HepG2 (cell line): ENCODE data around the gene CFAP46. TPM values are rescaled to one million over a fixed set of nuclear protein-coding genes. Genes with fewer than 3 reads are reported as not detected.

Experiments
- ADNP ChIP-seq: sonication (generic); formaldehyde crosslinking; IDR thresholded peaks from 2 replicates; pipeline ENCODE4 v1.4.0; 2020; ENCODE audit warnings: missing genetic modification reagents
- ETV5 ChIP-seq: IDR thresholded peaks from 2 replicates; pipeline ENCODE4 v1.6.1; 2018; ENCODE audit warnings: missing biosample characterization, missing genetic modification reagents, inconsistent platforms, borderline replicate concordance
- GPN1 ChIP-seq: sonication (generic); formaldehyde crosslinking; IDR thresholded peaks from 2 replicates; pipeline ENCODE4 v1.5.1; 2020; ENCODE audit warnings: missing genetic modification reagents, borderline replicate concordance
- HOXD1 ChIP-seq: sonication (generic); formaldehyde crosslinking; IDR thresholded peaks from 2 replicates; pipeline ENCODE4 v1.5.0; 2020; ENCODE audit warnings: missing genetic modification reagents
- MAFK ChIP-seq, 2 experiments: IDR thresholded peaks in 1 of 2; conservative IDR thresholded peaks in 1 of 2; 2 replicates each; pipeline ENCODE4 v1.6.1; 2011; ENCODE audit warnings: improper control_type of control experiment in 2 of 2, low read length in 2 of 2
- MED13 ChIP-seq: sonication (generic); formaldehyde crosslinking; IDR thresholded peaks from 2 replicates; pipeline ENCODE4 v1.5.0; 2020; ENCODE audit warnings: missing genetic modification reagents
- MXI1 ChIP-seq: IDR thresholded peaks from 3 replicates; pipeline ENCODE4 v1.6.1; 2012; ENCODE audit warnings: low read depth, low read length, inconsistent platforms, borderline replicate concordance
- RFX1 ChIP-seq: fragments of 450-650 bp; IDR thresholded peaks from 2 replicates; pipeline ENCODE4 v1.6.1; 2017
- SMYD3 ChIP-seq: sonication (generic); formaldehyde crosslinking; IDR thresholded peaks from 2 replicates; pipeline ENCODE4 v1.8.1; 2023; ENCODE audit warnings: mild to moderate bottlenecking, missing genetic modification reagents
- SP4 ChIP-seq: sonication (generic); formaldehyde crosslinking; IDR thresholded peaks from 2 replicates; pipeline ENCODE4 v1.8.1; 2023; ENCODE audit warnings: mild to moderate bottlenecking, missing genetic modification reagents
- SYNCRIP ChIP-seq: fragments of 200-400 bp; formaldehyde crosslinking; IDR thresholded peaks from 2 replicates; pipeline ENCODE4 v1.6.1; 2018; ENCODE audit warnings: mild to moderate bottlenecking, low read depth, low read length; ENCODE audit not compliant: insufficient read depth
- ZNF569 ChIP-seq: sonication (generic); formaldehyde crosslinking; IDR thresholded peaks from 2 replicates; pipeline ENCODE4 v1.5.0; 2020; ENCODE audit warnings: mild to moderate bottlenecking, missing genetic modification reagents, moderate library complexity, borderline replicate concordance
- ZSCAN12 ChIP-seq: sonication (generic); formaldehyde crosslinking; IDR thresholded peaks from 2 replicates; pipeline ENCODE4 v1.9.0; 2021; ENCODE audit warnings: mild to moderate bottlenecking, missing genetic modification reagents
- polyA plus RNA-seq, 8 experiments: library from polyadenylated mRNA; depleted of rRNA in 3 of 8; stranded (reverse) in 7 of 8; unstranded in 1 of 8; fragments of >200 nt; fragmentation: Illumina TruSeq in 4 of 8; extraction: Trizol in 4 of 8; gene quantifications; 2 replicates each; pipeline versions ENCODE4 v1.2.1 to v1.2.3, GENCODE V29; 2011 to 2016; ENCODE audit warnings: low read depth in 4 of 8, missing spikeins in 1 of 8, mixed read lengths in 1 of 8; ENCODE audit not compliant: insufficient read depth in 1 of 8
- total RNA-seq, 5 experiments: library from RNA; depleted of rRNA; stranded (reverse); fragments of >200 nt; fragmentation: Illumina TruSeq; extraction: Trizol; gene quantifications; 2 replicates each; pipeline ENCODE4 v1.2.3, GENCODE V29; 2016; ENCODE audit warnings: low read depth in 1 of 5
- TF ChIP-seq, protein P1 (sequence below): IDR thresholded peaks from 2 replicates; pipeline ENCODE4 v1.6.1; 2016; ENCODE audit warnings: mild to moderate bottlenecking, missing biosample characterization, missing genetic modification reagents
- TF ChIP-seq, protein P2 (sequence below): sonication (generic); formaldehyde crosslinking; IDR thresholded peaks from 2 replicates; pipeline ENCODE4 v1.5.0; 2020; ENCODE audit warnings: mild to moderate bottlenecking, missing genetic modification reagents, moderate library complexity
- TF ChIP-seq, protein P3 (sequence below): sonication (generic); formaldehyde crosslinking; IDR thresholded peaks from 2 replicates; pipeline ENCODE4 v1.5.0; 2020; ENCODE audit warnings: missing genetic modification reagents
- TF ChIP-seq, protein P4 (sequence below): sonication (generic); formaldehyde crosslinking; IDR thresholded peaks from 2 replicates; pipeline ENCODE4 v1.5.0; 2020; ENCODE audit warnings: mild to moderate bottlenecking, missing genetic modification reagents, borderline replicate concordance

Gene CFAP46
- total and polyA plus RNA-seq, 2 of the 13 experiments (the other 11 are each of a cell fraction or from before 2014, with no cell fraction given), result 0.24 to 0.84 TPM

DNA sequence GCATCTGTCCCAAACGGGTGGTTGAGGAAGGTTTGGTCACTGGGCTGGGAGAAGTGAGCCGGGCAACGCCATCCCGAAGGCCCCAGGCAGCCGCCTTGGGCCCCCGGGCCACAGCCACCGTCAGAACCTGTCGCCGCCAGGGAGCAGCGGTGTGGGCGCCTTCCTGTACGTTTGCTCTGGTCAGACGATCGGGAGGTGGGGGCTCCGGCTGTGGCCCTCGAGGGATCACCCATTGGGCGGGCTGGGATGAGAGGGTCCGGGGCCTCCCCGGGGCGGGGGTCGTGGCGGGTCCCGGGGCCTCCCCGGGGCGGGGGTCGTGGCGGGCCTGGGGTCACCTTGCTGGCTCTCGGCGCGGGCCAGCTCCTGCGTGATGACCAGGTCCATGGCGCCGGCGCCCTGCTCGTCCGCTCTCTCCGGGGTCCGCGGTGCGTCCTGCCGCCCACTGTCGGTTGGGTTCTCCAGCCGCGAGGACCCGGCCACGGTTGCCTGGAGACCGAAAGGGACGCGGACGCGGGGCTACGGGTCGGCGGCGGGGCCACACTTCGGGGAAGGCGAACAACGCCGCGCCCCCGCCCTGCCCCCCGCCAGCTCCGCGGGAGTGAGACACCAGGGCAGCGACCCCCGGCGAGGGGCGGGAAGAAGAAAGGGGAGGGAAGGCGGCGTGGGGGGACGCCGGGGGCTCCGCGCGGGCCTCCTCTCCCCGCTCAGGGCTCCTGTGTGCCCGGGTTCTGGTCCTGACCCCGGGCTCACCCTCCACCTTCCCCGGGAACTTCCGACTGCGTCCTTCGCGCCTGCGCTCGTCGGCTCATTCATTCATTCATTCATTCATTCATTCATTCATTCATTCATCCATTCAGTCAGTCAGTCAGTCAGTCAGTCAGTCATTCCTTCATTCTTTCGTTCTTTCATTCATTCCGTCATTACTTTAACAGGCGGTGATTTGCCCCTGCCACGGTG, at the start of gene CFAP46 (continued):
- 0 out of 3 replicates have a peak, but pooled peaks have one; percentile 29 for TF ChIP-seq MXI1
- TF ChIP-seq MAFK (conservative IDR thresholded peaks at IDR 0.05 in 1 of 2, IDR thresholded peaks at IDR 0.05 in 1 of 2; ENCODE audit: low read length in 2 of 2), result no peak
- TF ChIP-seq ETV5 (CRISPR knock-in tag), result 0 out of 2 replicates have a peak, but pooled peaks have one; percentile 11
- TF ChIP-seq GPN1 (CRISPR knock-in tag), result no peak
- TF ChIP-seq, protein P1, sequence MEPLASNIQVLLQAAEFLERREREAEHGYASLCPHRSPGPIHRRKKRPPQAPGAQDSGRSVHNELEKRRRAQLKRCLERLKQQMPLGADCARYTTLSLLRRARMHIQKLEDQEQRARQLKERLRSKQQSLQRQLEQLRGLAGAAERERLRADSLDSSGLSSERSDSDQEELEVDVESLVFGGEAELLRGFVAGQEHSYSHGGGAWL (CRISPR knock-in tag), result peak; percentile 48; the same call in 1 of the 2 replicates
- no peak for TF ChIP-seq SMYD3 (CRISPR knock-in tag)
- no peak for TF ChIP-seq ADNP (CRISPR knock-in tag)
- no peak for TF ChIP-seq SP4 (CRISPR knock-in tag)
- TF ChIP-seq ZSCAN12 (CRISPR knock-in tag), result no peak
- no peak for TF ChIP-seq MED13 (CRISPR knock-in tag)
- TF ChIP-seq ZNF569, result no peak
- TF ChIP-seq SYNCRIP, result no peak
- peak; percentile 70 for TF ChIP-seq RFX1
- no peak for TF ChIP-seq HOXD1 (CRISPR knock-in tag)
- TF ChIP-seq, protein P2, sequence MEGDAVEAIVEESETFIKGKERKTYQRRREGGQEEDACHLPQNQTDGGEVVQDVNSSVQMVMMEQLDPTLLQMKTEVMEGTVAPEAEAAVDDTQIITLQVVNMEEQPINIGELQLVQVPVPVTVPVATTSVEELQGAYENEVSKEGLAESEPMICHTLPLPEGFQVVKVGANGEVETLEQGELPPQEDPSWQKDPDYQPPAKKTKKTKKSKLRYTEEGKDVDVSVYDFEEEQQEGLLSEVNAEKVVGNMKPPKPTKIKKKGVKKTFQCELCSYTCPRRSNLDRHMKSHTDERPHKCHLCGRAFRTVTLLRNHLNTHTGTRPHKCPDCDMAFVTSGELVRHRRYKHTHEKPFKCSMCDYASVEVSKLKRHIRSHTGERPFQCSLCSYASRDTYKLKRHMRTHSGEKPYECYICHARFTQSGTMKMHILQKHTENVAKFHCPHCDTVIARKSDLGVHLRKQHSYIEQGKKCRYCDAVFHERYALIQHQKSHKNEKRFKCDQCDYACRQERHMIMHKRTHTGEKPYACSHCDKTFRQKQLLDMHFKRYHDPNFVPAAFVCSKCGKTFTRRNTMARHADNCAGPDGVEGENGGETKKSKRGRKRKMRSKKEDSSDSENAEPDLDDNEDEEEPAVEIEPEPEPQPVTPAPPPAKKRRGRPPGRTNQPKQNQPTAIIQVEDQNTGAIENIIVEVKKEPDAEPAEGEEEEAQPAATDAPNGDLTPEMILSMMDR (CRISPR knock-in tag), result peak; percentile 27
- TF ChIP-seq, protein P3, sequence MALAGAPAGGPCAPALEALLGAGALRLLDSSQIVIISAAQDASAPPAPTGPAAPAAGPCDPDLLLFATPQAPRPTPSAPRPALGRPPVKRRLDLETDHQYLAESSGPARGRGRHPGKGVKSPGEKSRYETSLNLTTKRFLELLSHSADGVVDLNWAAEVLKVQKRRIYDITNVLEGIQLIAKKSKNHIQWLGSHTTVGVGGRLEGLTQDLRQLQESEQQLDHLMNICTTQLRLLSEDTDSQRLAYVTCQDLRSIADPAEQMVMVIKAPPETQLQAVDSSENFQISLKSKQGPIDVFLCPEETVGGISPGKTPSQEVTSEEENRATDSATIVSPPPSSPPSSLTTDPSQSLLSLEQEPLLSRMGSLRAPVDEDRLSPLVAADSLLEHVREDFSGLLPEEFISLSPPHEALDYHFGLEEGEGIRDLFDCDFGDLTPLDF, result no peak
- TF ChIP-seq, protein P4, sequence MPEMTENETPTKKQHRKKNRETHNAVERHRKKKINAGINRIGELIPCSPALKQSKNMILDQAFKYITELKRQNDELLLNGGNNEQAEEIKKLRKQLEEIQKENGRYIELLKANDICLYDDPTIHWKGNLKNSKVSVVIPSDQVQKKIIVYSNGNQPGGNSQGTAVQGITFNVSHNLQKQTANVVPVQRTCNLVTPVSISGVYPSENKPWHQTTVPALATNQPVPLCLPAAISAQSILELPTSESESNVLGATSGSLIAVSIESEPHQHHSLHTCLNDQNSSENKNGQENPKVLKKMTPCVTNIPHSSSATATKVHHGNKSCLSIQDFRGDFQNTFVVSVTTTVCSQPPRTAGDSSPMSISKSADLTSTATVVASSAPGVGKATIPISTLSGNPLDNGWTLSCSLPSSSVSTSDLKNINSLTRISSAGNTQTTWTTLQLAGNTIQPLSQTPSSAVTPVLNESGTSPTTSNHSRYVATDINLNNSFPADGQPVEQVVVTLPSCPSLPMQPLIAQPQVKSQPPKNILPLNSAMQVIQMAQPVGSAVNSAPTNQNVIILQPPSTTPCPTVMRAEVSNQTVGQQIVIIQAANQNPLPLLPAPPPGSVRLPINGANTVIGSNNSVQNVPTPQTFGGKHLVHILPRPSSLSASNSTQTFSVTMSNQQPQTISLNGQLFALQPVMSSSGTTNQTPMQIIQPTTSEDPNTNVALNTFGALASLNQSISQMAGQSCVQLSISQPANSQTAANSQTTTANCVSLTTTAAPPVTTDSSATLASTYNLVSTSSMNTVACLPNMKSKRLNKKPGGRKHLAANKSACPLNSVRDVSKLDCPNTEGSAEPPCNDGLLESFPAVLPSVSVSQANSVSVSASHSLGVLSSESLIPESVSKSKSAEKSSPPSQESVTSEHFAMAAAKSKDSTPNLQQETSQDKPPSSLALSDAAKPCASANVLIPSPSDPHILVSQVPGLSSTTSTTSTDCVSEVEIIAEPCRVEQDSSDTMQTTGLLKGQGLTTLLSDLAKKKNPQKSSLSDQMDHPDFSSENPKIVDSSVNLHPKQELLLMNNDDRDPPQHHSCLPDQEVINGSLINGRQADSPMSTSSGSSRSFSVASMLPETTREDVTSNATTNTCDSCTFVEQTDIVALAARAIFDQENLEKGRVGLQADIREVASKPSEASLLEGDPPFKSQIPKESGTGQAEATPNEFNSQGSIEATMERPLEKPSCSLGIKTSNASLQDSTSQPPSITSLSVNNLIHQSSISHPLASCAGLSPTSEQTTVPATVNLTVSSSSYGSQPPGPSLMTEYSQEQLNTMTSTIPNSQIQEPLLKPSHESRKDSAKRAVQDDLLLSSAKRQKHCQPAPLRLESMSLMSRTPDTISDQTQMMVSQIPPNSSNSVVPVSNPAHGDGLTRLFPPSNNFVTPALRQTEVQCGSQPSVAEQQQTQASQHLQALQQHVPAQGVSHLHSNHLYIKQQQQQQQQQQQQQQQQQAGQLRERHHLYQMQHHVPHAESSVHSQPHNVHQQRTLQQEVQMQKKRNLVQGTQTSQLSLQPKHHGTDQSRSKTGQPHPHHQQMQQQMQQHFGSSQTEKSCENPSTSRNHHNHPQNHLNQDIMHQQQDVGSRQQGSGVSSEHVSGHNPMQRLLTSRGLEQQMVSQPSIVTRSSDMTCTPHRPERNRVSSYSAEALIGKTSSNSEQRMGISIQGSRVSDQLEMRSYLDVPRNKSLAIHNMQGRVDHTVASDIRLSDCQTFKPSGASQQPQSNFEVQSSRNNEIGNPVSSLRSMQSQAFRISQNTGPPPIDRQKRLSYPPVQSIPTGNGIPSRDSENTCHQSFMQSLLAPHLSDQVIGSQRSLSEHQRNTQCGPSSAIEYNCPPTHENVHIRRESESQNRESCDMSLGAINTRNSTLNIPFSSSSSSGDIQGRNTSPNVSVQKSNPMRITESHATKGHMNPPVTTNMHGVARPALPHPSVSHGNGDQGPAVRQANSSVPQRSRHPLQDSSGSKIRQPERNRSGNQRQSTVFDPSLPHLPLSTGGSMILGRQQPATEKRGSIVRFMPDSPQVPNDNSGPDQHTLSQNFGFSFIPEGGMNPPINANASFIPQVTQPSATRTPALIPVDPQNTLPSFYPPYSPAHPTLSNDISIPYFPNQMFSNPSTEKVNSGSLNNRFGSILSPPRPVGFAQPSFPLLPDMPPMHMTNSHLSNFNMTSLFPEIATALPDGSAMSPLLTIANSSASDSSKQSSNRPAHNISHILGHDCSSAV (CRISPR knock-in tag), result no peak
